ENCODE data around the gene FERMT3.

The FERMT3 gene

DNA sequence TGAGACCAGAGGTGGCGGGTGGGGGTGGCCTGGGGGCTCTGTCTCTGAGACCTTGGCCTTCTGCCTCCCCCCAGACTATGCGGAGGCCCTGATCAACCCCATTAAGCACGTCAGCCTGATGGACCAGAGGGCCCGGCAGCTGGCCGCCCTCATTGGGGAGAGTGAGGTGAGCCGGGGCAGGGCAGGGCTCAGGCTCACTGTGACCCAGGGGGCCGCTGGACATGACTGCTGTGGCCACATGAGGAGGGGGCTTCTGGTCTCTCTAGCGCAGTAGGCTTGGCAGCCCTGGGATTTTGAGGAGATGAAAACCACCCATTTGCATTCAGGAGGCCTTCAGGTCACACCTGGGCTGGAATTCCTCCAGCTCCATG lies 57.4 kb downstream of the FERMT3 start:
- no peaks in the 10 kb centered on the region for H3K79me2 ChIP-seq (ENCODE audit: control insufficient read depth, insufficient read depth, low read length, poor library complexity)
- WGBS (ENCODE audit: extremely low coverage, insufficient coverage, insufficient read length), result no CpG with 5 or more reads among the region's 8 CpGs
- H3K14ac ChIP-seq (ENCODE audit: low read length), result no peak overlapping the region
- H2AK5ac ChIP-seq (ENCODE audit: low read length), result peak overlapping the region; percentile 13
- H3K9me3 ChIP-seq (ENCODE audit: insufficient read depth, low read depth, low read length), result peaks cover 2% of the 10 kb centered on the region
- peak overlapping the region; percentile 25 for H4K91ac ChIP-seq (ENCODE audit: low read depth, low read length)
- peaks cover 19% of the 10 kb centered on the region for H3K79me1 ChIP-seq (ENCODE audit: low read length)
- no peak overlapping the region for H3K4me2 ChIP-seq (ENCODE audit: low read length)
- no peak overlapping the region for H2AFZ ChIP-seq (ENCODE audit: insufficient read depth, low read length, poor library complexity)
- H3K36me3 ChIP-seq (ENCODE audit: control insufficient read depth in 1 of 2, insufficient read depth in 2 of 2, low read length in 2 of 2), result peaks cover 74 to 75% of the 10 kb centered on the region in 2 experiments
- no peak overlapping the region for H3K4me3 ChIP-seq (ENCODE audit: low read depth, low read length)
- H3K27me3 ChIP-seq (ENCODE audit: insufficient read depth, low read length), result no peaks in the 10 kb centered on the region
- no peak for DNase-seq
- no peak overlapping the region for H3K27ac ChIP-seq (ENCODE audit: low read depth, low read length)
- no peak overlapping the region for H4K12ac ChIP-seq (ENCODE audit: low read depth, low read length)
- H3K4ac ChIP-seq (ENCODE audit: low read depth, low read length), result peak overlapping the region; percentile 31
- H3K4me1 ChIP-seq (ENCODE audit: control insufficient read depth in 1 of 2, insufficient read depth in 2 of 2, low read length in 2 of 2), result peaks cover 35 to 39% of the 10 kb centered on the region in 2 experiments
- peak overlapping the region; percentile 55 for H3K18ac ChIP-seq (ENCODE audit: low read length)
- H3K9ac ChIP-seq (ENCODE audit: low read length), result no peak overlapping the region
- H2BK120ac ChIP-seq (ENCODE audit: insufficient read depth, low read length, poor library complexity), result peak overlapping the region; percentile 21
- H2BK12ac ChIP-seq (ENCODE audit: low read length), result peak overlapping the region; percentile 8
- H4K8ac ChIP-seq (ENCODE audit: low read depth, low read length), result no peak overlapping the region
- no peak overlapping the region for H3K23ac ChIP-seq (ENCODE audit: low read length)
- peak overlapping the region; percentile 17 for H2BK5ac ChIP-seq (ENCODE audit: low read depth, low read length, poor library complexity)

GRCh38 chr11:64264371-64264852 lies 57.9 kb downstream of the FERMT3 start:
- no peak overlapping the region for H3K4me2 ChIP-seq (ENCODE audit: low read length)
- no peak overlapping the region for H2AK5ac ChIP-seq (ENCODE audit: low read length)
- H4K91ac ChIP-seq (ENCODE audit: low read depth, low read length), result no peak overlapping the region
- no peak overlapping the region for H2AFZ ChIP-seq (ENCODE audit: insufficient read depth, low read length, poor library complexity)
- H3K79me1 ChIP-seq (ENCODE audit: low read length), result peaks cover 24% of the 10 kb centered on the region
- no peak overlapping the region for H4K12ac ChIP-seq (ENCODE audit: low read depth, low read length)
- no peak overlapping the region for H3K9ac ChIP-seq (ENCODE audit: low read length)
- peak overlapping the region; percentile 55 for H3K18ac ChIP-seq (ENCODE audit: low read length)
- H2BK120ac ChIP-seq (ENCODE audit: insufficient read depth, low read length, poor library complexity), result no peak overlapping the region
- no peak overlapping the region for H3K23ac ChIP-seq (ENCODE audit: low read length)
- no peaks in the 10 kb centered on the region for H3K27me3 ChIP-seq (ENCODE audit: insufficient read depth, low read length)
- H4K8ac ChIP-seq (ENCODE audit: low read depth, low read length), result no peak overlapping the region
- no peak overlapping the region for H3K4ac ChIP-seq (ENCODE audit: low read depth, low read length)
- WGBS (ENCODE audit: extremely low coverage, insufficient coverage, insufficient read length), result no CpG with 5 or more reads among the region's 10 CpGs
- H3K4me1 ChIP-seq (ENCODE audit: control insufficient read depth in 1 of 2, insufficient read depth in 2 of 2, low read length in 2 of 2), result peaks cover 37 to 42% of the 10 kb centered on the region in 2 experiments
- H3K79me2 ChIP-seq (ENCODE audit: control insufficient read depth, insufficient read depth, low read length, poor library complexity), result peaks cover 2% of the 10 kb centered on the region
- H3K4me3 ChIP-seq (ENCODE audit: low read depth, low read length), result no peak overlapping the region
- peaks cover 69 to 71% of the 10 kb centered on the region in 2 experiments for H3K36me3 ChIP-seq (ENCODE audit: control insufficient read depth in 1 of 2, insufficient read depth in 2 of 2, low read length in 2 of 2)
- H2BK5ac ChIP-seq (ENCODE audit: low read depth, low read length, poor library complexity), result no peak overlapping the region
- no peak overlapping the region for H3K14ac ChIP-seq (ENCODE audit: low read length)
- peaks cover 2% of the 10 kb centered on the region for H3K9me3 ChIP-seq (ENCODE audit: insufficient read depth, low read depth, low read length)
- DNase-seq, result no peak
- no peak overlapping the region for H2BK12ac ChIP-seq (ENCODE audit: low read length)
- H3K27ac ChIP-seq (ENCODE audit: low read depth, low read length), result no peak overlapping the region

- no CpG with 5 or more reads among the region's 35 CpGs for WGBS (ENCODE audit: extremely low coverage, insufficient coverage, insufficient read length)
- Histone ChIP-seq H3K4me3 (ENCODE audit: low read depth, low read length) (no peak overlapping the region), H2BK12ac (ENCODE audit: low read length) (no peak overlapping the region), H3K4me1 (ENCODE audit: control insufficient read depth in 1 of 2, insufficient read depth in 2 of 2, low read length in 2 of 2) (peaks cover 37 to 42% of the 10 kb centered on the region in 2 experiments), H3K4ac (ENCODE audit: low read depth, low read length) (no peak overlapping the region), H3K79me1 (ENCODE audit: low read length) (peaks cover 32% of the 10 kb centered on the region), H3K23ac (ENCODE audit: low read length) (no peak overlapping the region), H2BK120ac (ENCODE audit: insufficient read depth, low read length, poor library complexity) (no peak overlapping the region), H3K27me3 (ENCODE audit: insufficient read depth, low read length) (no peaks in the 10 kb centered on the region), H2AK5ac (ENCODE audit: low read length) (no peak overlapping the region), H3K79me2 (ENCODE audit: control insufficient read depth, insufficient read depth, low read length, poor library complexity) (peaks cover 8% of the 10 kb centered on the region), H3K9ac (ENCODE audit: low read length) (no peak overlapping the region), H3K14ac (ENCODE audit: low read length) (no peak overlapping the region), H3K36me3 (ENCODE audit: control insufficient read depth in 1 of 2, insufficient read depth in 2 of 2, low read length in 2 of 2) (peaks cover 59 to 60% of the 10 kb centered on the region in 2 experiments), H4K8ac (ENCODE audit: low read depth, low read length) (no peak overlapping the region), H2AFZ (ENCODE audit: insufficient read depth, low read length, poor library complexity) (no peak overlapping the region), H3K9me3 (ENCODE audit: insufficient read depth, low read depth, low read length) (peaks cover 2% of the 10 kb centered on the region), H2BK5ac (ENCODE audit: low read depth, low read length, poor library complexity) (no peak overlapping the region), H4K91ac (ENCODE audit: low read depth, low read length) (no peak overlapping the region), H3K18ac (ENCODE audit: low read length) (no peak overlapping the region), H3K27ac (ENCODE audit: low read depth, low read length) (no peak overlapping the region), H4K12ac (ENCODE audit: low read depth, low read length) (no peak overlapping the region), H3K4me2 (ENCODE audit: low read length) (no peak overlapping the region)
- DNase-seq, result no peak
Observed at GRCh38 chr11:64265176-64266160, 58.9 kb downstream of the FERMT3 start.

- H3K36me3 ChIP-seq (ENCODE audit: control insufficient read depth in 1 of 2, insufficient read depth in 2 of 2, low read length in 2 of 2), result peaks cover 55 to 57% of the 10 kb centered on the region in 2 experiments
- H2AK5ac ChIP-seq (ENCODE audit: low read length), result no peak overlapping the region
- H3K23ac ChIP-seq (ENCODE audit: low read length), result no peak overlapping the region
- H2BK120ac ChIP-seq (ENCODE audit: insufficient read depth, low read length, poor library complexity), result no peak overlapping the region
- no peak overlapping the region for H2AFZ ChIP-seq (ENCODE audit: insufficient read depth, low read length, poor library complexity)
- peaks cover 37 to 42% of the 10 kb centered on the region in 2 experiments for H3K4me1 ChIP-seq (ENCODE audit: control insufficient read depth in 1 of 2, insufficient read depth in 2 of 2, low read length in 2 of 2)
- H2BK12ac ChIP-seq (ENCODE audit: low read length), result no peak overlapping the region
- H3K27ac ChIP-seq (ENCODE audit: low read depth, low read length), result no peak overlapping the region
- H3K14ac ChIP-seq (ENCODE audit: low read length), result no peak overlapping the region
- no peak overlapping the region for H3K4me3 ChIP-seq (ENCODE audit: low read depth, low read length)
- no peak overlapping the region for H3K4me2 ChIP-seq (ENCODE audit: low read length)
- no peak overlapping the region for H3K9ac ChIP-seq (ENCODE audit: low read length)
- no peak overlapping the region for H3K4ac ChIP-seq (ENCODE audit: low read depth, low read length)
- no peak overlapping the region for H4K91ac ChIP-seq (ENCODE audit: low read depth, low read length)
- H3K79me2 ChIP-seq (ENCODE audit: control insufficient read depth, insufficient read depth, low read length, poor library complexity), result peaks cover 9% of the 10 kb centered on the region
- no peak overlapping the region for H4K12ac ChIP-seq (ENCODE audit: low read depth, low read length)
- peaks cover 2% of the 10 kb centered on the region for H3K9me3 ChIP-seq (ENCODE audit: insufficient read depth, low read depth, low read length)
- H4K8ac ChIP-seq (ENCODE audit: low read depth, low read length), result no peak overlapping the region
- H3K27me3 ChIP-seq (ENCODE audit: insufficient read depth, low read length), result no peaks in the 10 kb centered on the region
- H3K18ac ChIP-seq (ENCODE audit: low read length), result no peak overlapping the region
- WGBS (ENCODE audit: extremely low coverage, insufficient coverage, insufficient read length), result no CpG with 5 or more reads among the region's 15 CpGs
- H3K79me1 ChIP-seq (ENCODE audit: low read length), result peaks cover 35% of the 10 kb centered on the region
- H2BK5ac ChIP-seq (ENCODE audit: low read depth, low read length, poor library complexity), result no peak overlapping the region
- no peak for DNase-seq
Observed at GRCh38 chr11:64266339-64266738, 59.8 kb downstream of the FERMT3 start.

Measured in trophoblast cell (in vitro differentiated cells and primary cell).